ENCODE measurements around the gene MS4A6E. TPM values are rescaled to one million over a fixed set of nuclear protein-coding genes. Genes with fewer than 3 reads are reported as not detected.

Gene MS4A6E
- total RNA-seq, 1 experiment from 2014 or later, result not detected

DNA sequence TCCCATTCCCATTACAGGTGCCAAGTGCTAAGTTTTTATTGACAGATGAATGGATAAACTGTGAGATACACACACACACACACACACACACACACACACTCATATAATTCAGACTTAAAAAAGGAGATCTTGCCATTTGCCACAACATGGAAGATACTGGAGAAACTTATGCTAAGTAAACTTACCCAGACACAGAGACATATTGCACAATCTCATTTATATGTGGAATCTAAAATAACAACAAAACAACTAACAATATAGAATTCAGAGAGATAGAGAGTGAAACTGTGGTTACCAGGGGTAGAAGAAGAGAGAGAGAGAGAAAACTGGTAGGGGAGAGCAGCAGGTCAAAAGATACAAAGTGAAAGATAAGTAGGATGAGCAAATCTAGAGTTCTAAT lies 1.4 kb downstream of the MS4A6E start (continued):
- TF ChIP-seq, protein P1, sequence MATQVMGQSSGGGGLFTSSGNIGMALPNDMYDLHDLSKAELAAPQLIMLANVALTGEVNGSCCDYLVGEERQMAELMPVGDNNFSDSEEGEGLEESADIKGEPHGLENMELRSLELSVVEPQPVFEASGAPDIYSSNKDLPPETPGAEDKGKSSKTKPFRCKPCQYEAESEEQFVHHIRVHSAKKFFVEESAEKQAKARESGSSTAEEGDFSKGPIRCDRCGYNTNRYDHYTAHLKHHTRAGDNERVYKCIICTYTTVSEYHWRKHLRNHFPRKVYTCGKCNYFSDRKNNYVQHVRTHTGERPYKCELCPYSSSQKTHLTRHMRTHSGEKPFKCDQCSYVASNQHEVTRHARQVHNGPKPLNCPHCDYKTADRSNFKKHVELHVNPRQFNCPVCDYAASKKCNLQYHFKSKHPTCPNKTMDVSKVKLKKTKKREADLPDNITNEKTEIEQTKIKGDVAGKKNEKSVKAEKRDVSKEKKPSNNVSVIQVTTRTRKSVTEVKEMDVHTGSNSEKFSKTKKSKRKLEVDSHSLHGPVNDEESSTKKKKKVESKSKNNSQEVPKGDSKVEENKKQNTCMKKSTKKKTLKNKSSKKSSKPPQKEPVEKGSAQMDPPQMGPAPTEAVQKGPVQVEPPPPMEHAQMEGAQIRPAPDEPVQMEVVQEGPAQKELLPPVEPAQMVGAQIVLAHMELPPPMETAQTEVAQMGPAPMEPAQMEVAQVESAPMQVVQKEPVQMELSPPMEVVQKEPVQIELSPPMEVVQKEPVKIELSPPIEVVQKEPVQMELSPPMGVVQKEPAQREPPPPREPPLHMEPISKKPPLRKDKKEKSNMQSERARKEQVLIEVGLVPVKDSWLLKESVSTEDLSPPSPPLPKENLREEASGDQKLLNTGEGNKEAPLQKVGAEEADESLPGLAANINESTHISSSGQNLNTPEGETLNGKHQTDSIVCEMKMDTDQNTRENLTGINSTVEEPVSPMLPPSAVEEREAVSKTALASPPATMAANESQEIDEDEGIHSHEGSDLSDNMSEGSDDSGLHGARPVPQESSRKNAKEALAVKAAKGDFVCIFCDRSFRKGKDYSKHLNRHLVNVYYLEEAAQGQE (IDR thresholded peaks at IDR 0.05; ENCODE audit: low read depth), result no peak
- TF ChIP-seq SP1 (IDR thresholded peaks at IDR 0.05; ENCODE audit: low read depth) (no peak), FOSL1 (IDR thresholded peaks at IDR 0.05; ENCODE audit: low read depth) (no peak), YY1 (IDR thresholded peaks at IDR 0.05; ENCODE audit: extremely low read depth, insufficient replicate concordance, low read depth, low read length) (no peak), JUND (IDR thresholded peaks at IDR 0.05) (no peak), ZFX (IDR thresholded peaks at IDR 0.05) (no peak), EZH2phosphoT487 (IDR thresholded peaks at IDR 0.05; ENCODE audit: borderline replicate concordance) (no peak), TCF7L2 (IDR thresholded peaks at IDR 0.05; ENCODE audit: borderline replicate concordance, extremely low read depth, insufficient read depth, insufficient read length) (no peak), EZH2 (IDR thresholded peaks at IDR 0.05) (no peak), SIN3A (IDR thresholded peaks at IDR 0.05; ENCODE audit: low read depth) (no peak), ELF1 (IDR thresholded peaks at IDR 0.05; ENCODE audit: borderline replicate concordance, low read depth) (no peak)
- TF ChIP-seq, protein P2, sequence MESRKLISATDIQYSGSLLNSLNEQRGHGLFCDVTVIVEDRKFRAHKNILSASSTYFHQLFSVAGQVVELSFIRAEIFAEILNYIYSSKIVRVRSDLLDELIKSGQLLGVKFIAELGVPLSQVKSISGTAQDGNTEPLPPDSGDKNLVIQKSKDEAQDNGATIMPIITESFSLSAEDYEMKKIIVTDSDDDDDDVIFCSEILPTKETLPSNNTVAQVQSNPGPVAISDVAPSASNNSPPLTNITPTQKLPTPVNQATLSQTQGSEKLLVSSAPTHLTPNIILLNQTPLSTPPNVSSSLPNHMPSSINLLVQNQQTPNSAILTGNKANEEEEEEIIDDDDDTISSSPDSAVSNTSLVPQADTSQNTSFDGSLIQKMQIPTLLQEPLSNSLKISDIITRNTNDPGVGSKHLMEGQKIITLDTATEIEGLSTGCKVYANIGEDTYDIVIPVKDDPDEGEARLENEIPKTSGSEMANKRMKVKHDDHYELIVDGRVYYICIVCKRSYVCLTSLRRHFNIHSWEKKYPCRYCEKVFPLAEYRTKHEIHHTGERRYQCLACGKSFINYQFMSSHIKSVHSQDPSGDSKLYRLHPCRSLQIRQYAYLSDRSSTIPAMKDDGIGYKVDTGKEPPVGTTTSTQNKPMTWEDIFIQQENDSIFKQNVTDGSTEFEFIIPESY (IDR thresholded peaks at IDR 0.05; ENCODE audit: extremely low read depth, insufficient replicate concordance, low read length), result no peak
- TF ChIP-seq, protein P3, sequence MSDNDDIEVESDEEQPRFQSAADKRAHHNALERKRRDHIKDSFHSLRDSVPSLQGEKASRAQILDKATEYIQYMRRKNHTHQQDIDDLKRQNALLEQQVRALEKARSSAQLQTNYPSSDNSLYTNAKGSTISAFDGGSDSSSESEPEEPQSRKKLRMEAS (IDR thresholded peaks at IDR 0.05), result no peak

Measured in HCT116 (cell line).